Neural cell (in vitro differentiated cells): Measurements from ENCODE around the gene ANO4. TPM values are rescaled to one million over a fixed set of nuclear protein-coding genes. Genes with fewer than 3 reads are reported as not detected.

Source experiments
- H2AFZ ChIP-seq: fragments of 200-600, 300-800 bp; sonication (generic), shearing (Covaris generic); 2 replicates; pipeline ENCODE4 v1.6.0; 2014; ENCODE audit warnings: low read depth, mild to moderate bottlenecking, antibody characterized with exemption, low read length, moderate library complexity
- H3F3A ChIP-seq: fragments of 200-600 bp; shearing (Covaris generic); 2 replicates; pipeline ENCODE4 v1.6.1; 2016; ENCODE audit warnings: mild to moderate bottlenecking, moderate library complexity, mixed read lengths, antibody characterized with exemption, low read length; ENCODE audit not compliant: insufficient read depth, poor library complexity, severe bottlenecking
- H3K27ac ChIP-seq: fragments of 200-600, 300-800 bp; sonication (generic), shearing (Covaris generic); 2 replicates; pipeline ENCODE4 v1.5.1; 2014; ENCODE audit warnings: mild to moderate bottlenecking, low read length, moderate library complexity
- H3K27me3 ChIP-seq: fragments of 300-800, 200-600 bp; sonication (generic), shearing (Covaris generic); 2 replicates; pipeline ENCODE4 v1.6.0; 2014; ENCODE audit warnings: mild to moderate bottlenecking, low read depth, low read length, moderate library complexity; ENCODE audit not compliant: insufficient read depth
- H3K36me3 ChIP-seq: fragments of 300-800, 200-600 bp; sonication (generic), shearing (Covaris generic); 2 replicates; pipeline ENCODE4 v1.5.1; 2014; ENCODE audit warnings: mild to moderate bottlenecking, antibody characterized with exemption, low read length, moderate library complexity; ENCODE audit not compliant: insufficient read depth
- H3K4me2 ChIP-seq: fragments of 300-800, 200-600 bp; sonication (generic), shearing (Covaris generic); 2 replicates; pipeline ENCODE4 v1.6.0; 2014; ENCODE audit warnings: mild to moderate bottlenecking, low read length
- H3K4me3 ChIP-seq: fragments of 300-800, 200-600 bp; sonication (generic), shearing (Covaris generic); 2 replicates; pipeline ENCODE4 v1.5.1; 2014; ENCODE audit warnings: mild to moderate bottlenecking, low read length, moderate library complexity
- H3K79me2 ChIP-seq: fragments of 200-600 bp; shearing (Covaris generic); replicated peaks from 2 replicates; pipeline ENCODE4 v1.6.0; 2014; ENCODE audit warnings: mild to moderate bottlenecking, low read length, moderate library complexity; ENCODE audit not compliant: insufficient read depth
- H3K9ac ChIP-seq: fragments of 300-800, 200-600 bp; sonication (generic), shearing (Covaris generic); 2 replicates; pipeline ENCODE4 v1.6.1; 2016; ENCODE audit warnings: mild to moderate bottlenecking, low read length, mixed read lengths
- H3K9me2 ChIP-seq: fragments of 200-600 bp; shearing (Covaris generic); 2 replicates; pipeline ENCODE4 v1.6.1; 2016; ENCODE audit warnings: mild to moderate bottlenecking, low read length, mixed read lengths; ENCODE audit not compliant: insufficient read depth
- H3K9me3 ChIP-seq: fragments of 200-600, 300-800 bp; sonication (generic), shearing (Covaris generic); 2 replicates; pipeline ENCODE4 v1.6.1; 2016; ENCODE audit warnings: mild to moderate bottlenecking, mixed run types, low read length, moderate library complexity, mixed read lengths
- H4K20me1 ChIP-seq: fragments of 200-600 bp; shearing (Covaris generic); 2 replicates; pipeline ENCODE4 v1.6.1; 2016; ENCODE audit warnings: mild to moderate bottlenecking, mixed run types; ENCODE audit not compliant: insufficient read depth
- CTCF ChIP-seq: fragments of 450-650 bp; IDR thresholded peaks from 2 replicates; pipeline ENCODE4 v1.5.1; 2014; ENCODE audit warnings: antibody characterized with exemption, mild to moderate bottlenecking, moderate library complexity; ENCODE audit not compliant: poor library complexity, severe bottlenecking
- EP300 ChIP-seq: fragments of 450-650 bp; conservative IDR thresholded peaks from 2 replicates; pipeline ENCODE4 v1.6.1; 2014; ENCODE audit warnings: antibody characterized with exemption, mild to moderate bottlenecking, moderate library complexity; ENCODE audit not compliant: poor library complexity, severe bottlenecking
- EZH2 ChIP-seq: fragments of 200-600, 300-800 bp; shearing (Covaris generic), sonication (generic); IDR thresholded peaks from 2 replicates; pipeline ENCODE4 v1.6.1; 2014; ENCODE audit warnings: antibody characterized with exemption, low read length, borderline replicate concordance, mild to moderate bottlenecking; ENCODE audit not compliant: insufficient read depth, poor library complexity, severe bottlenecking
- MXI1 ChIP-seq: fragments of 450-650 bp; conservative IDR thresholded peaks from 2 replicates; pipeline ENCODE4 v1.6.1; 2014; ENCODE audit warnings: antibody characterized with exemption, mild to moderate bottlenecking; ENCODE audit not compliant: poor library complexity, severe bottlenecking
- POLR2AphosphoS5 ChIP-seq: IDR thresholded peaks from 2 replicates; pipeline ENCODE4 v1.6.1; 2012
- RAD21 ChIP-seq: fragments of 450-650 bp; conservative IDR thresholded peaks from 2 replicates; pipeline ENCODE4 v1.6.1; 2014; ENCODE audit warnings: antibody characterized with exemption, mild to moderate bottlenecking, moderate library complexity
- REST ChIP-seq: IDR thresholded peaks from 2 replicates; pipeline ENCODE4 v1.6.1; 2012; ENCODE audit warnings: borderline replicate concordance
- SMC3 ChIP-seq: fragments of 450-650 bp; conservative IDR thresholded peaks from 2 replicates; pipeline ENCODE4 v1.6.1; 2014; ENCODE audit warnings: antibody characterized with exemption, mild to moderate bottlenecking, moderate library complexity; ENCODE audit not compliant: poor library complexity
- TAF1 ChIP-seq: IDR thresholded peaks from 2 replicates; pipeline ENCODE4 v1.6.1; 2012; ENCODE audit warnings: low read depth
- polyA plus RNA-seq: library from polyadenylated mRNA; depleted of rRNA; stranded (reverse); fragments of >200 nt; gene quantifications from 2 replicates; pipeline ENCODE4 v1.2.3, GENCODE V29; 2014

Gene ANO4
- polyA plus RNA-seq, 1 donor from 2014 or later: 11.1 TPM

GRCh38 chr12:100851637-100852036 is 57.1 kb downstream of the ANO4 start:
- no peak overlapping the region for H3K9ac ChIP-seq
- no peaks in the 10 kb centered on the region for H3K9me2 ChIP-seq
- H3F3A ChIP-seq: no peaks in the 10 kb centered on the region
- no peaks in the 10 kb centered on the region for H3K79me2 ChIP-seq
- H3K4me2 ChIP-seq: no peak overlapping the region
- no peak overlapping the region for H3K27ac ChIP-seq
- H2AFZ ChIP-seq: no peak overlapping the region
- no peak for TF ChIP-seq EZH2
- TF ChIP-seq TAF1: no peak
- TF ChIP-seq EP300: no peak
- TF ChIP-seq POLR2AphosphoS5: no peak
- TF ChIP-seq CTCF: no peak
- TF ChIP-seq MXI1: no peak
- TF ChIP-seq RAD21: no peak
- no peak for TF ChIP-seq REST
- H3K36me3 ChIP-seq: no peaks in the 10 kb centered on the region
- H3K27me3 ChIP-seq: no peaks in the 10 kb centered on the region
- no peaks in the 10 kb centered on the region for H4K20me1 ChIP-seq
- H3K9me3 ChIP-seq: no peaks in the 10 kb centered on the region
- H3K4me3 ChIP-seq: no peak overlapping the region

- H3K36me3 ChIP-seq: no peaks in the 10 kb centered on the region
- no peak overlapping the region for H3K27ac ChIP-seq
- no peaks in the 10 kb centered on the region for H3K79me2 ChIP-seq
- H4K20me1 ChIP-seq: no peaks in the 10 kb centered on the region
- no peaks in the 10 kb centered on the region for H3K9me3 ChIP-seq
- H3K27me3 ChIP-seq: no peaks in the 10 kb centered on the region
- TF ChIP-seq REST: no peak
- no peak for TF ChIP-seq EZH2
- no peak for TF ChIP-seq SMC3
- TF ChIP-seq EP300: no peak
- TF ChIP-seq RAD21: no peak
- TF ChIP-seq MXI1: no peak
- TF ChIP-seq POLR2AphosphoS5: no peak
- TF ChIP-seq CTCF: no peak
- no peak for TF ChIP-seq TAF1
- no peaks in the 10 kb centered on the region for H3K9me2 ChIP-seq
- H3K4me3 ChIP-seq: no peak overlapping the region
- H3F3A ChIP-seq: no peaks in the 10 kb centered on the region
- no peak overlapping the region for H3K4me2 ChIP-seq
- H3K9ac ChIP-seq: no peak overlapping the region
- no peak overlapping the region for H2AFZ ChIP-seq
Observed at GRCh38 chr12:100857418-100857817, 62.8 kb downstream of the ANO4 start.
